Gastroesophageal sphincter (tissue), 3 donors: ENCODE measurements around the gene FGF3.

Experiments
- CTCF ChIP-seq, 4 experiments: fragments of 200-600 bp in 2 of 4; fragments of 450-650 bp in 2 of 4; sonication (generic) in 1 of 4; IDR thresholded peaks; one replicate each; pipeline ENCODE4 v1.5.1; 2017 to 2019; ENCODE audit warnings: antibody characterized with exemption in 4 of 4, mild to moderate bottlenecking in 2 of 4, moderate library complexity in 2 of 4
- EP300 ChIP-seq: sonication (generic); formaldehyde crosslinking; IDR thresholded peaks from one replicate; pipeline ENCODE4 v1.6.1; 2017; ENCODE audit warnings: antibody characterized with exemption, mild to moderate bottlenecking
- POLR2A ChIP-seq, 2 donors: fragments of 450-650 bp; IDR thresholded peaks; one replicate each; pipeline ENCODE4 v1.6.1; 2017; ENCODE audit warnings: antibody characterized with exemption in 2 of 2, mild to moderate bottlenecking in 2 of 2, moderate library complexity in 1 of 2

- TF ChIP-seq CTCF (IDR thresholded peaks at IDR 0.05), result no peak
- TF ChIP-seq EP300, result no peak
- TF ChIP-seq POLR2A (IDR thresholded peaks at IDR 0.05), result no peak
Measured at GRCh38 chr11:69855421-69855820, 36.2 kb upstream of the FGF3 start.
